ENCODE measurements around the gene GCFC2. TPM values are rescaled to one million over a fixed set of nuclear protein-coding genes. Genes with fewer than 3 reads are reported as not detected.
"Not testable (repeated sequence)": the region's sequence is repeated elsewhere in the genome, so short reads cannot be mapped to it uniquely, and the experiment has no call there.

GCFC2 gene
- 34.9 and 42.0 TPM in 2 replicates for total RNA-seq

- Mint-ChIP-seq H3K9me3 (no peaks in the 10 kb centered on the region), H3K36me3 (ENCODE audit: low read depth) (peaks cover 11% of the 10 kb centered on the region), H3K4me3 (peak within 1 kb of the TSS; percentile 95), H3K4me1 (peaks cover 22% of the 10 kb centered on the region), H3K27ac (peak within 1 kb of the TSS; percentile 98), H3K27me3 (peaks cover 6% of the 10 kb centered on the region)
- intact Hi-C loops (cut with micrococcal nuclease): loop anchor here (1.0 to 2.0 kb wide), 2 partner anchors 64 to 752 kb away; partner anchors contain the start of genes MRPL19 and POLE4
- peak; percentile 96 for DNase-seq
These were observed at the start of gene GCFC2 for GRCh38 chr2:75710577-75711253. TSS of gene GCFC2 (minus strand) at chr2:75710915. CDS start at chr2:75710855, 60 bp downstream.

- intact Hi-C loops (cut with micrococcal nuclease): no loop called here
- H3K27me3 Mint-ChIP-seq: peaks cover 1% of the 10 kb centered on the region
- H3K9me3 Mint-ChIP-seq: no peaks in the 10 kb centered on the region
- H3K4me3 Mint-ChIP-seq: no peak overlapping the region
- no peak for DNase-seq
- H3K4me1 Mint-ChIP-seq: no peaks in the 10 kb centered on the region
- no peak overlapping the region for H3K27ac Mint-ChIP-seq
- no peaks in the 10 kb centered on the region for H3K36me3 Mint-ChIP-seq (ENCODE audit: low read depth)
These were observed 42.1 kb upstream of the GCFC2 start for GRCh38 chr2:75752828-75753227.

DNA sequence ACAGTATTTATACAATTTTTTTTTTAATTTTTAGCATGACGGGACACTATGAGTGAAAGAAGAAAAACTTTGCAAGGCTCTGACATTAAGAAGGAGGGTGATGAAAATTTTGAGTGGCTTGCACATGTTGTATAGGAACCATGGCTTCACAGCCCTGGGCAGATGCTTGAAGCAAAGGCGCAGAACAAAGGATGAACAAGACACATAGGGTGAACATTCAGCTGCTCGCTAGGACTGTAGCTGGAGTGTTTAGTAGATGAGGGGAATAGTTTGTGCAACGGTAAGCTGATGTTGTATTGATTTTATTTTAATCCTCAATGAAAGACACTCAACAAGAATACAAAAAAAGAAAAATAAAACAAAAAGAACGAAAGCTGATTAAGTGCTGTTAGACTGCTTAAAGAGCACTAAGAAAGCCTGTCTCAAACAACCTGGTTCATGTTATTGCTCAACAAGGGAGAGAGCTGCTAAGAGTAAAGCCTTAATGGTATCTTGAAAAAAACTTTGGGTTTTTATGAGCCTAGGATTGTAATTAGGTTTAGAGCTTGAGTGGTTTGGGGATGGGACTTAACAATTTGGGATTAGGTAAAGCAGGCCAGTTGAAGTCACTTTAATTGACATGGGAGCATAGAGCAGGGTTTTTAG lies 41.2 kb upstream of the GCFC2 start:
- H3K4me1 Mint-ChIP-seq: no peaks in the 10 kb centered on the region
- peaks cover 1% of the 10 kb centered on the region for H3K27me3 Mint-ChIP-seq
- no peaks in the 10 kb centered on the region for H3K9me3 Mint-ChIP-seq
- intact Hi-C loops (cut with micrococcal nuclease): no loop called here
- DNase-seq: no peak
- H3K36me3 Mint-ChIP-seq (ENCODE audit: low read depth): no peaks in the 10 kb centered on the region
- H3K4me3 Mint-ChIP-seq: no peak overlapping the region
- H3K27ac Mint-ChIP-seq: no peak overlapping the region

DNA sequence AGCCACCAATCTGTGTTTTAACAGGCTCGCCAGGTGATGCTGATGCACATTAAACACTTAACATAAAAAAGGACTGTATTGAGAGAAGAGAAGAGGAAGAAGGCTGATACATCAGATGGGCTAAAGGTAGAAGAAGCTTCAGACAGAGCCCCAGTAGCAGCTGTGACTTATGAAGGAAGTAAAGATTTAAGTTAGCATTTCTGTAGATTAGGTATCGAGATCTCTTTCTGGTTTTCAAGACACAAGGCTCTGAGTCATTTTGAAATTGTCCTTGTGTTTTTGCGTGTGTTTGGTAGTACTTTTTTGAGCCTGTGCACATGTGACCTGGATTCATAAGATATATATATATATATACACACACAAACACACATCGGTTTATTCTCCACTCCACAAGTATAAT lies 40.6 kb upstream of the GCFC2 start:
- no peak overlapping the region for H3K27ac Mint-ChIP-seq
- H3K4me3 Mint-ChIP-seq: no peak overlapping the region
- no peaks in the 10 kb centered on the region for H3K4me1 Mint-ChIP-seq
- intact Hi-C loops (cut with micrococcal nuclease): no loop called here
- H3K27me3 Mint-ChIP-seq: peaks cover 1% of the 10 kb centered on the region
- H3K9me3 Mint-ChIP-seq: no peaks in the 10 kb centered on the region
- H3K36me3 Mint-ChIP-seq (ENCODE audit: low read depth): no peaks in the 10 kb centered on the region
- no peak for DNase-seq

DNA sequence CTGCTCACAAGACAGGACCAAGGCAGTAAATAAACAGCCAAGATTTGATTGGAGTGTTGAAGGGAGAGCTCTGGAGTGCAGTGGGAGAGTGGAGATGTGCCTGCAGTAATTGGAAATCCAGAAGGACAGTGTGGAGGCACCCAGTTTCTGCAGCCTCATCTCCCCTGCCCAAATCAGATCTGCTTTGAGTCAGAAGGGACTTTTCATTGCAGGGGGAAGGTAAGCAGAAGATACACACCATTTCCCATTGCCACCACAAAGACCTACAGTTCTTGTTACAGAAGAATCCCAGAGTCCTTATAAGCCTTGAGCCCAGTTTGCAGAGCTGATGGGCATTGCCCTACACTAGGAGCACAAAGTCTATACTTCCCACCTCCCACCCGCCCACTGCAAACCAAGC lies 27.2 kb upstream of the GCFC2 start:
- DNase-seq: no peak
- H3K27me3 Mint-ChIP-seq: peaks cover 6% of the 10 kb centered on the region
- H3K9me3 Mint-ChIP-seq: peaks cover 4% of the 10 kb centered on the region
- intact Hi-C loops (cut with micrococcal nuclease): no loop called here
- H3K4me1 Mint-ChIP-seq: no peaks in the 10 kb centered on the region
- no peaks in the 10 kb centered on the region for H3K36me3 Mint-ChIP-seq (ENCODE audit: low read depth)
- no peak overlapping the region for H3K27ac Mint-ChIP-seq
- H3K4me3 Mint-ChIP-seq: no peak overlapping the region

DNA sequence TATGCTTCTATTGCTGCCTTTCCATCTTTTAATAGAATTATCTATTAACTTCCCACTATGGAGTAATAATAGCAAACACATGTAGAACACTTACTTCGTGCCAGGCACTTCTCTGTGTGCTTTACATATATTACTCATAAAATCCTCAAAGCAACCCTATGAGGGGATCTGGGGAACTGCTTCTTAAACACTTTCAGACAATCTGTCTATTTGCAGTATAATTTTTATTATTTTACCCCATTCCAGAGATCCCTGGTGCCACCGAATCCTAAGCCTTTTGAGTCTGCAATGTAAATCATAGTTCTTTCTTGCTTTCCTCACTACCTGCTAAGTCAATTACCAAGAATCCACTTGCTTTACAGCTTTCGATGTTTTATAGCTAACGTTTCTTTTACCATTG lies 25.6 kb upstream of the GCFC2 start:
- Mint-ChIP-seq H3K27ac (no peak overlapping the region), H3K27me3 (peaks cover 8% of the 10 kb centered on the region), H3K4me1 (no peaks in the 10 kb centered on the region), H3K9me3 (peaks cover 4% of the 10 kb centered on the region), H3K36me3 (ENCODE audit: low read depth) (no peaks in the 10 kb centered on the region), H3K4me3 (no peak overlapping the region)
- DNase-seq: no peak
- intact Hi-C loops (cut with micrococcal nuclease): no loop called here

DNA sequence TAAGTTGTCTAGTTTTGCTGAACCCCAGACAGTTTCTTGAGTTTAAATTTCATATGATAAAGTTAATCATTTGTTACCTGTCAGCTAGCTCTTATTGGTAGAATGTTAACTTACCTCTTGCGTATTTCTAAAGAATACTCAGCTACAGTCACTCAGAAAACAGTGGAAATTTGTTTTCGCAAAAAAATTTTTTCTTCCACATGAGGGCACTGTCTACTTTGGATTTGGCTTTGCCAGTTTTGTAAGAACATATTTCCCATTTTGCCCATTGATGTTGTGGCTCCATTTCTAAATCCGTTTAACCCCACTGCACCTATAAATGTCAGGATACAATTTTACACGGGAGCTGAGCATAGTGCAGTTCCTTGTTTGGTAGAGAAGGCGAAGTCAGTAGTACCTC lies 19.1 kb upstream of the GCFC2 start:
- no peaks in the 10 kb centered on the region for H3K4me1 Mint-ChIP-seq
- DNase-seq: peak; percentile 23
- H3K27ac Mint-ChIP-seq: no peak overlapping the region
- H3K9me3 Mint-ChIP-seq: no peaks in the 10 kb centered on the region
- no peak overlapping the region for H3K4me3 Mint-ChIP-seq
- H3K36me3 Mint-ChIP-seq (ENCODE audit: low read depth): no peaks in the 10 kb centered on the region
- intact Hi-C loops (cut with micrococcal nuclease): no loop called here
- peaks cover 10% of the 10 kb centered on the region for H3K27me3 Mint-ChIP-seq

GRCh38 chr2:75728614-75729419 lies 18.1 kb upstream of the GCFC2 start:
- no peaks in the 10 kb centered on the region for H3K36me3 Mint-ChIP-seq (ENCODE audit: low read depth)
- intact Hi-C loops (cut with micrococcal nuclease): no loop called here
- peaks cover 10% of the 10 kb centered on the region for H3K27me3 Mint-ChIP-seq

GRCh38 chr2:75722687-75723086 lies 12.0 kb upstream of the GCFC2 start:
- no peak overlapping the region for H3K27ac Mint-ChIP-seq
- no peak overlapping the region for H3K4me3 Mint-ChIP-seq
- H3K4me1 Mint-ChIP-seq: no peaks in the 10 kb centered on the region
- H3K27me3 Mint-ChIP-seq: peaks cover 19% of the 10 kb centered on the region
- intact Hi-C loops (cut with micrococcal nuclease): no loop called here
- H3K36me3 Mint-ChIP-seq (ENCODE audit: low read depth): no peaks in the 10 kb centered on the region
- H3K9me3 Mint-ChIP-seq: no peaks in the 10 kb centered on the region
- DNase-seq: no peak

More at GRCh38 chr2:75728614-75729419, 18.1 kb upstream of the GCFC2 start:
- no peak overlapping the region for H3K4me3 Mint-ChIP-seq
- H3K4me1 Mint-ChIP-seq: no peaks in the 10 kb centered on the region
- H3K9me3 Mint-ChIP-seq: no peaks in the 10 kb centered on the region
- no peak overlapping the region for H3K27ac Mint-ChIP-seq
- DNase-seq: peak; percentile 34

DNA sequence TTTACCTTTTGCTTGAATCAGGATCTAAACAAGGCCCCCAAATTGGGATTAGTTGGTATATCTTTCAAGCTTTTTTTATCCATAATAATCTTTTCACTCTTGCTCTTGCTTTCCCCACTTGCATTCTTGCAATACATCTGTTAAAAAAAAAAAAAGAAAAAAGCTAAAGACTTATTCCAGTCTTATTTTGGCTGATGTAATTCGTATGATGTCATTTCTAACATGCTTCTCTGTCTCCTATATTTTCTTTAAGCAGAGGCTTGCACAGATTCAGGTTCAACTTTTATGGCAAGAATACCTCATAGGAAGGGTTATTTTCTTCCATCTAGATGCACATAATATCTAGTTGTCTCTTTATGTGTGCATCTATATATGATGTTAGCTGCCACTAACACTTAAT lies 9.8 kb upstream of the GCFC2 start:
- peaks cover 21% of the 10 kb centered on the region for H3K27me3 Mint-ChIP-seq
- no peaks in the 10 kb centered on the region for H3K4me1 Mint-ChIP-seq
- H3K9me3 Mint-ChIP-seq: no peaks in the 10 kb centered on the region
- no peaks in the 10 kb centered on the region for H3K36me3 Mint-ChIP-seq (ENCODE audit: low read depth)
- no peak for DNase-seq
- intact Hi-C loops (cut with micrococcal nuclease): no loop called here
- no peak overlapping the region for H3K4me3 Mint-ChIP-seq
- H3K27ac Mint-ChIP-seq: no peak overlapping the region

DNA sequence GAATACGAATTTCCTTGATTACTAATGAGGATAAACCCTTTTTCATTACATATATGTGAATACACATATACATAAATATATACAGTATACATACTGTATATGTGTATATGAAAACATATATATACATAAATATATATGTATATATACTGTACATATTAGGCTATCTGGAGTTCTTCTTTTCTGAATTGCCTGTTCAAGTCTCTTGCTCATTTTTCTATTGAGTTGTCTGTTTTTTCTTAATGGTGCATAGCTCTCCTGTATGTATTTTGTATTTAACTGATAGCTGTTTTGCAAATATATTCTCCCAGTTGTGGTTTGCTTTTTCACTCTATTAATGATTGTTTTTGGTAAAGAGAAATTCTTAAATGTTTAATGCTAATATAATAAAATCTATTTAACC lies 8.9 kb upstream of the GCFC2 start:
- Mint-ChIP-seq H3K4me1 (no peaks in the 10 kb centered on the region), H3K4me3 (no peak overlapping the region), H3K27ac (no peak overlapping the region), H3K36me3 (ENCODE audit: low read depth) (no peaks in the 10 kb centered on the region), H3K27me3 (peaks cover 26% of the 10 kb centered on the region), H3K9me3 (no peaks in the 10 kb centered on the region)
- intact Hi-C loops (cut with micrococcal nuclease): no loop called here
- no peak for DNase-seq

- Mint-ChIP-seq H3K36me3 (ENCODE audit: low read depth) (no peaks in the 10 kb centered on the region), H3K4me3 (no peak overlapping the region), H3K27me3 (peaks cover 18% of the 10 kb centered on the region), H3K4me1 (no peaks in the 10 kb centered on the region), H3K27ac (no peak overlapping the region), H3K9me3 (no peaks in the 10 kb centered on the region)
- intact Hi-C loops (cut with micrococcal nuclease): no loop called here
- no peak for DNase-seq
These were observed 5.7 kb upstream of the GCFC2 start for GRCh38 chr2:75716406-75716805.

DNA sequence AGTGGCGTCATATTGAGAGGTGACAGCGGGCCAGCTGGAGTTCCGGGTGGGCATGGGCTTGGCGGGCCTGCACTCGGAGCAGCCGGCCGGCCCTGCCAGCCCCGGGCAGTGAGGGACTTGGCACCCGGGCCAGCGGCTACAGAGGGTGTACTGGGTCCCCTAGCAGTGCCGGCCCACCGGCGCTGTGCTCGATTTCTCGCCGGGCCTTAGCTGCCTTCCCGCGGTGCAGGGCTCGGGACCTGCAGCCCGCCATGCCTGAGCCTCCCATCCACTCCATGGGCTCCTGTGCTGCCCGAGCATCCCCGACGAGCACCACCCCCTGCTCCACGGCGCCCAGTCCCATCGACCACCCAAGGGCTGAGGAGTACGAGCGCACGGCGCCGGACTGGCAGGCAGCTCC lies 875 bp upstream of the GCFC2 start:
- peak overlapping the region; percentile 95 for H3K4me3 Mint-ChIP-seq
- intact Hi-C loops (cut with micrococcal nuclease): loop anchor here (2.0 kb wide), 1 partner anchor 753 kb away; the partner anchor contains the start of gene POLE4
- peak; percentile 55 for DNase-seq
- not testable (repeated sequence) for H3K36me3 Mint-ChIP-seq (ENCODE audit: low read depth); H3K9me3 Mint-ChIP-seq; H3K27me3 Mint-ChIP-seq
- H3K4me1 Mint-ChIP-seq: peaks cover 17% of the 10 kb centered on the region
- H3K27ac Mint-ChIP-seq: peak overlapping the region; percentile 98

DNA sequence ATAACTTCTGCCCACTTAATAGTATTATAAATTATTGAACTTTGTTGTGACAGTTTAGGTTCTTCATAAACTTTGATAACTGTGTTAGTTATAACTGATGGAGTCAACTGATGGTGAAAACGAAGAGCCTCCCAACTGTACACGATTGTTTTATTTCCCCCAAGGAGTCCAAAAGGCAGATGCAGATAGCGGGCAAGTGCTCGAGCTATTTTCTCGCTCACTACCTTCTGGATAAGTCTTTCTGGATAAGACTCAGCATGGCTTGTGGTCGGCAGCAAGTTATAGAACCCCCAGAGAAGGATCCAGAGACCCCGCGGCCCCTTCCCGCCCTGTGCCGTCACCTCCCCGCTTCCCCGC lies 517 bp downstream of the GCFC2 start:
- Mint-ChIP-seq H3K27me3 (peaks cover 4% of the 10 kb centered on the region), H3K36me3 (ENCODE audit: low read depth) (peaks cover 13% of the 10 kb centered on the region), H3K27ac (peak overlapping the region; percentile 98), H3K4me3 (peak overlapping the region; percentile 95), H3K9me3 (no peaks in the 10 kb centered on the region), H3K4me1 (peaks cover 22% of the 10 kb centered on the region)
- no peak for DNase-seq
- intact Hi-C loops (cut with micrococcal nuclease): loop anchor here (1.0 to 2.0 kb wide), 2 partner anchors 64 to 751 kb away; partner anchors contain the start of genes MRPL19 and POLE4

Measured in activated CD4-positive, alpha-beta T cell treated with anti-CD3 and anti-CD28 coated beads, Interleukin-2, amount 10 ng/mL, durations not matched to agents 24 days and 14 days (primary cell).